Uterus (tissue), 2 donors: ENCODE measurements around the gene MED13L.

Source experiments
- POLR2A ChIP-seq, 2 donors: fragments of 450-650 bp; IDR thresholded peaks; one replicate each; pipeline ENCODE4 v1.6.1; 2016; ENCODE audit warnings: antibody characterized with exemption in 2 of 2, mild to moderate bottlenecking in 1 of 2, moderate library complexity in 1 of 2
- TF ChIP-seq, protein P1 (sequence below), 4 experiments: fragments of 200-600 bp in 2 of 4; fragments of 450-650 bp in 2 of 4; sonication (generic) in 2 of 4; IDR thresholded peaks; one replicate each; pipeline ENCODE4 v1.5.1; 2016 to 2019; ENCODE audit warnings: antibody characterized with exemption in 4 of 4, mild to moderate bottlenecking in 2 of 4, moderate library complexity in 1 of 4

DNA sequence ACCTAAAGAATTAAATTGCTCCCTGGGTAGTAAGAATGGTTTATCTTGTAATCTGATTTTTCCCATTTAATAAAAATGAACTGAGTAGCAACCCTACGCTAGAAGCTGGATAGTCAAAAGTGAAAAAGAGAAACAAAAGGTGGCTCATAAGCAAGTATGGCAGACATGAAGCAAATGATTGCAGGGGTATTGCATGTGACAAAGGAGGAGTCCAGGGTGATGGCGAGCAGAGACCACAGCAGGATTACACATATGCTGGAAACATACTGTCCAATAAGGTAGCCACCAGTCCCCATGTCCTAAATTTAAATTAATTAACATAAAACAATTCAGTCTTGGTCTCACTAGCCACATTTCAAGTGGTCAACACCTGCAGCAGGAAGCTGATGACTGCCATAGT, 283.8 kb downstream of the MED13L start:
- TF ChIP-seq, protein P1, sequence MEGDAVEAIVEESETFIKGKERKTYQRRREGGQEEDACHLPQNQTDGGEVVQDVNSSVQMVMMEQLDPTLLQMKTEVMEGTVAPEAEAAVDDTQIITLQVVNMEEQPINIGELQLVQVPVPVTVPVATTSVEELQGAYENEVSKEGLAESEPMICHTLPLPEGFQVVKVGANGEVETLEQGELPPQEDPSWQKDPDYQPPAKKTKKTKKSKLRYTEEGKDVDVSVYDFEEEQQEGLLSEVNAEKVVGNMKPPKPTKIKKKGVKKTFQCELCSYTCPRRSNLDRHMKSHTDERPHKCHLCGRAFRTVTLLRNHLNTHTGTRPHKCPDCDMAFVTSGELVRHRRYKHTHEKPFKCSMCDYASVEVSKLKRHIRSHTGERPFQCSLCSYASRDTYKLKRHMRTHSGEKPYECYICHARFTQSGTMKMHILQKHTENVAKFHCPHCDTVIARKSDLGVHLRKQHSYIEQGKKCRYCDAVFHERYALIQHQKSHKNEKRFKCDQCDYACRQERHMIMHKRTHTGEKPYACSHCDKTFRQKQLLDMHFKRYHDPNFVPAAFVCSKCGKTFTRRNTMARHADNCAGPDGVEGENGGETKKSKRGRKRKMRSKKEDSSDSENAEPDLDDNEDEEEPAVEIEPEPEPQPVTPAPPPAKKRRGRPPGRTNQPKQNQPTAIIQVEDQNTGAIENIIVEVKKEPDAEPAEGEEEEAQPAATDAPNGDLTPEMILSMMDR (IDR thresholded peaks at IDR 0.05) = no peak
- no peak for TF ChIP-seq POLR2A (IDR thresholded peaks at IDR 0.05)
